ENCODE results near the gene L1CAM. TPM values are rescaled to one million over a fixed set of nuclear protein-coding genes. Genes with fewer than 3 reads are reported as not detected.

Gene L1CAM
- total RNA-seq, 1 experiment from 2014 or later: 20.7 TPM

- DNase-seq (ENCODE audit: unreplicated experiment): no peak
- Mint-ChIP-seq H3K4me3 (ENCODE audit: unreplicated experiment) (no peak overlapping the region), H3K36me3 (ENCODE audit: insufficient read depth, unreplicated experiment) (no peaks in the 10 kb centered on the region), H3K27ac (ENCODE audit: low read depth, unreplicated experiment) (no peak overlapping the region), H3K4me1 (ENCODE audit: insufficient read depth, unreplicated experiment) (no peaks in the 10 kb centered on the region), H3K9me3 (ENCODE audit: unreplicated experiment) (no peaks in the 10 kb centered on the region), H3K27me3 (ENCODE audit: insufficient read depth, unreplicated experiment) (peaks cover 70% of the 10 kb centered on the region)
- CTCF ChIA-PET: no interaction called here
- intact Hi-C loops (cut with micrococcal nuclease): no loop called here
- POLR2A ChIA-PET: no interaction called here
- TF ChIP-seq CTCF (IDR thresholded peaks at IDR 0.05; ENCODE audit: unreplicated experiment): no peak
- BruUV-seq (replicated peaks): no TSS peak
These were observed 57.0 kb downstream of the L1CAM start for GRCh38 chrX:153828723-153829548.

GRCh38 chrX:153828308-153828707, 57.7 kb downstream of the L1CAM start:
- ChIA-PET CTCF (interaction anchor here (1.2 kb wide), 1 partner anchor 112 kb away, joined by 3 read pairs; no protein-coding TSS in a partner anchor), POLR2A (no interaction called here)
- Mint-ChIP-seq H3K36me3 (ENCODE audit: insufficient read depth, unreplicated experiment) (no peaks in the 10 kb centered on the region), H3K9me3 (ENCODE audit: unreplicated experiment) (no peaks in the 10 kb centered on the region), H3K27ac (ENCODE audit: low read depth, unreplicated experiment) (no peak overlapping the region), H3K27me3 (ENCODE audit: insufficient read depth, unreplicated experiment) (peaks cover 67% of the 10 kb centered on the region), H3K4me3 (ENCODE audit: unreplicated experiment) (no peak overlapping the region), H3K4me1 (ENCODE audit: insufficient read depth, unreplicated experiment) (no peaks in the 10 kb centered on the region)
- BruUV-seq (replicated peaks): no TSS peak
- no peak for TF ChIP-seq CTCF (IDR thresholded peaks at IDR 0.05; ENCODE audit: unreplicated experiment)
- no peak for DNase-seq (ENCODE audit: unreplicated experiment)
- intact Hi-C loops (cut with micrococcal nuclease): no loop called here

- BruUV-seq (replicated peaks): no TSS peak
- no peak for TF ChIP-seq CTCF (IDR thresholded peaks at IDR 0.05; ENCODE audit: unreplicated experiment)
- POLR2A ChIA-PET: no interaction called here
- peaks cover 65% of the 10 kb centered on the region for H3K27me3 Mint-ChIP-seq (ENCODE audit: insufficient read depth, unreplicated experiment)
- no peak for DNase-seq (ENCODE audit: unreplicated experiment)
- H3K36me3 Mint-ChIP-seq (ENCODE audit: insufficient read depth, unreplicated experiment): no peaks in the 10 kb centered on the region
- no peaks in the 10 kb centered on the region for H3K4me1 Mint-ChIP-seq (ENCODE audit: insufficient read depth, unreplicated experiment)
- CTCF ChIA-PET: interaction anchor here (1.2 kb wide), 1 partner anchor 112 kb away, joined by 3 read pairs; no protein-coding TSS in a partner anchor
- intact Hi-C loops (cut with micrococcal nuclease): no loop called here
- H3K9me3 Mint-ChIP-seq (ENCODE audit: unreplicated experiment): no peaks in the 10 kb centered on the region
- H3K27ac Mint-ChIP-seq (ENCODE audit: low read depth, unreplicated experiment): no peak overlapping the region
- no peak overlapping the region for H3K4me3 Mint-ChIP-seq (ENCODE audit: unreplicated experiment)
These were observed 58.1 kb downstream of the L1CAM start for GRCh38 chrX:153827903-153828302.

GRCh38 chrX:153827016-153827415, 59.0 kb downstream of the L1CAM start:
- Mint-ChIP-seq H3K4me1 (ENCODE audit: insufficient read depth, unreplicated experiment) (no peaks in the 10 kb centered on the region), H3K36me3 (ENCODE audit: insufficient read depth, unreplicated experiment) (no peaks in the 10 kb centered on the region), H3K27me3 (ENCODE audit: insufficient read depth, unreplicated experiment) (peaks cover 67% of the 10 kb centered on the region), H3K27ac (ENCODE audit: low read depth, unreplicated experiment) (no peak overlapping the region), H3K9me3 (ENCODE audit: unreplicated experiment) (no peaks in the 10 kb centered on the region), H3K4me3 (ENCODE audit: unreplicated experiment) (no peak overlapping the region)
- ChIA-PET CTCF (interaction anchor here (1.2 kb wide), 1 partner anchor 113 kb away, joined by 3 read pairs; no protein-coding TSS in a partner anchor), POLR2A (no interaction called here)
- no peak for TF ChIP-seq CTCF (IDR thresholded peaks at IDR 0.05; ENCODE audit: unreplicated experiment)
- intact Hi-C loops (cut with micrococcal nuclease): no loop called here
- BruUV-seq (replicated peaks): no TSS peak
- no peak for DNase-seq (ENCODE audit: unreplicated experiment)

Measured in MCF 10A (cell line).